CD4-positive, alpha-beta T cell (primary cell): Measurements from ENCODE around the gene NAA25. TPM values are rescaled to one million over a fixed set of nuclear protein-coding genes. Genes with fewer than 3 reads are reported as not detected.
"Not testable (repeated sequence)": the region's sequence is repeated elsewhere in the genome, so short reads cannot be mapped to it uniquely, and the experiment has no call there.

Experiments
- ATAC-seq: fragments of 200-7000 bp; cut with Tn5 transposase; one replicate; pipeline ENCODE4 v1.10.0; 2022; ENCODE audit warnings: mild to moderate bottlenecking; ENCODE audit not compliant: poor library complexity
- CTCF ChIA-PET: fragments of 350-600 bp; sonication (Branson Sonifier 250); formaldehyde crosslinking; loops from one replicate; lab custom pipeline; 2021; ENCODE audit warnings: antibody characterized with exemption, inconsistent platforms; lab: Charles Lee
- POLR2A ChIA-PET: fragments of 350-600 bp; sonication (Branson Sonifier 250); formaldehyde crosslinking; loops from one replicate; lab custom pipeline; 2021; ENCODE audit warnings: antibody characterized with exemption, inconsistent platforms; lab: Charles Lee
- DNase-seq, 14 experiments: peaks; one replicate each; pipeline ENCODE4 v3.0.0-alpha.2; 2013 to 2020; ENCODE audit warnings: mixed read lengths in 2 of 14
- H3K27ac ChIP-seq, 2 donors: one replicate each; pipeline versions ENCODE4 v1.5.1 to v1.7.0; 2013; ENCODE audit warnings: low read length in 2 of 2, low read depth in 1 of 2, mild to moderate bottlenecking in 1 of 2
- H3K27me3 ChIP-seq, 2 experiments: 1 replicate in 1 of 2; 2 replicates in 1 of 2; pipeline versions ENCODE4 v1.6.1 to v1.7.0; 2013; ENCODE audit warnings: low read length in 2 of 2, control low read depth in 1 of 2, mild to moderate bottlenecking in 1 of 2, moderate library complexity in 1 of 2; ENCODE audit not compliant: insufficient read depth in 2 of 2, control insufficient read depth in 1 of 2
- H3K36me3 ChIP-seq: one replicate; pipeline ENCODE4 v1.6.1; 2013; ENCODE audit warnings: low read length, control low read depth; ENCODE audit not compliant: insufficient read depth
- H3K4me1 ChIP-seq: one replicate; pipeline ENCODE4 v1.6.1; 2013; ENCODE audit warnings: low read length, control low read depth; ENCODE audit not compliant: insufficient read depth
- H3K4me3 ChIP-seq: one replicate; pipeline ENCODE4 v1.5.1; 2013; ENCODE audit warnings: mild to moderate bottlenecking, low read length, moderate library complexity
- H3K9me3 ChIP-seq, 2 experiments: 1 replicate in 1 of 2; 2 replicates in 1 of 2; pipeline versions ENCODE4 v1.6.1 to v1.7.0; 2013; ENCODE audit warnings: low read length in 2 of 2, mild to moderate bottlenecking in 2 of 2, control low read depth in 1 of 2, moderate library complexity in 1 of 2; ENCODE audit not compliant: control insufficient read depth in 1 of 2, insufficient read depth in 1 of 2
- H3K27ac Mint-ChIP-seq: one replicate; pipeline ENCODE4 v1.8.0; 2020; ENCODE audit warnings: mixed read lengths
- H3K27me3 Mint-ChIP-seq: one replicate; pipeline ENCODE4 v1.8.0; 2021; ENCODE audit warnings: mixed read lengths
- H3K36me3 Mint-ChIP-seq: one replicate; pipeline ENCODE4 v1.8.0; 2021; ENCODE audit warnings: low read depth, mixed read lengths
- H3K4me1 Mint-ChIP-seq: one replicate; pipeline ENCODE4 v1.8.0; 2021; ENCODE audit warnings: low read depth, mixed read lengths
- H3K4me3 Mint-ChIP-seq: one replicate; pipeline ENCODE4 v1.8.0; 2020; ENCODE audit warnings: mild to moderate bottlenecking, mixed read lengths
- H3K9me3 Mint-ChIP-seq: one replicate; pipeline ENCODE4 v1.8.0; 2020; ENCODE audit warnings: mixed read lengths
- CTCF ChIP-seq: fragments of 200-600 bp; IDR thresholded peaks from one replicate; pipeline ENCODE4 v1.8.0; 2022; ENCODE audit warnings: antibody characterized with exemption, mild to moderate bottlenecking
- intact Hi-C, 2 experiments: fragments of 100-400 bp; cut with DNase I in 1 of 2; cut with micrococcal nuclease in 1 of 2; formaldehyde crosslinking; loops; one replicate each; pipeline versions ENCODE4 v1.15.1 to v1.9.0; 2023 to 2025; cut with DNase I, micrococcal nuclease
- total RNA-seq, 174 experiments: library from RNA in 2 of 174; stranded (reverse) in 2 of 174; gene quantifications; one replicate each; pipeline ENCODE4 v1.2.3 and lab custom pipeline; 2021 to 2026

The NAA25 gene
- total RNA-seq, 2 experiments from 2014 or later, result 31.1 to 34.6 TPM

- ChIA-PET POLR2A (interaction anchor here (0.9 to 14.5 kb wide), 2 partner anchors 16 to 29 kb away, joined by 3 to 351 read pairs; partner anchors contain the start of genes ERP29 and TMEM116), CTCF (interaction anchor here (0.9 to 4.7 kb wide), 2 partner anchors 15 to 53 kb away, joined by 3 to 21 read pairs; partner anchors contain the start of genes ERP29 and TMEM116)
- intact Hi-C loops, result no loop called here
- Mint-ChIP-seq H3K4me1 (peaks cover 90% of the 10 kb centered on the region), H3K4me3 (peak overlapping the region; percentile 17), H3K36me3 (peaks cover 13% of the 10 kb centered on the region), H3K9me3 (no peaks in the 10 kb centered on the region), H3K27me3 (no peaks in the 10 kb centered on the region), H3K27ac (peak overlapping the region; percentile 65)
- Histone ChIP-seq H3K9me3 (no peaks in the 10 kb centered on the region), H3K4me1 (peaks cover 59% of the 10 kb centered on the region), H3K27me3 (no peaks in the 10 kb centered on the region), H3K4me3 (no peak overlapping the region), H3K27ac (peak overlapping the region in 1 of 2 donors; percentile 38), H3K36me3 (no peaks in the 10 kb centered on the region)
- no peak for ATAC-seq
- DNase-seq, result no peak
- TF ChIP-seq CTCF, result no peak
These were observed 110.6 kb downstream of the NAA25 start for GRCh38 chr12:111998015-111998414.

GRCh38 chr12:111997300-111997699, 111.3 kb downstream of the NAA25 start:
- H3K36me3 ChIP-seq, result no peaks in the 10 kb centered on the region
- H3K4me1 ChIP-seq, result peaks cover 66% of the 10 kb centered on the region
- Mint-ChIP-seq H3K27me3 (no peaks in the 10 kb centered on the region), H3K27ac (peak overlapping the region; percentile 65), H3K36me3 (peaks cover 13% of the 10 kb centered on the region), H3K4me3 (peak overlapping the region; percentile 50), H3K9me3 (no peaks in the 10 kb centered on the region), H3K4me1 (peaks cover 90% of the 10 kb centered on the region)
- ChIA-PET CTCF (interaction anchor here (0.9 to 4.7 kb wide), 2 partner anchors 16 to 52 kb away, joined by 3 to 21 read pairs; partner anchors contain the start of genes ERP29 and TMEM116), POLR2A (interaction anchor here (0.9 to 14.5 kb wide), 4 partner anchors 10 to 112 kb away, joined by 3 to 351 read pairs (median 3); partner anchors contain the start of genes ERP29 and TMEM116)
- intact Hi-C loops, result loop anchor here in 1 of 2 experiments (2.0 kb wide), 1 partner anchor 14 kb away; no protein-coding TSS in a partner anchor
- H3K27ac ChIP-seq, result peak overlapping the region in 1 of 2 donors; percentile 38
- no peak overlapping the region for H3K4me3 ChIP-seq
- no peaks in the 10 kb centered on the region for H3K27me3 ChIP-seq
- H3K9me3 ChIP-seq, result no peaks in the 10 kb centered on the region
- DNase-seq, result peak in 1 of 14 experiments; percentile 38
- TF ChIP-seq CTCF, result no peak
- no peak for ATAC-seq

- ATAC-seq, result no peak
- no peak for TF ChIP-seq CTCF
- Mint-ChIP-seq H3K4me1 (peaks cover 87% of the 10 kb centered on the region), H3K4me3 (no peak overlapping the region), H3K27me3 (no peaks in the 10 kb centered on the region), H3K27ac (peak overlapping the region; percentile 65), H3K9me3 (no peaks in the 10 kb centered on the region), H3K36me3 (peaks cover 16% of the 10 kb centered on the region)
- H3K27me3 ChIP-seq, result no peaks in the 10 kb centered on the region
- no peaks in the 10 kb centered on the region for H3K9me3 ChIP-seq
- intact Hi-C loops, result loop anchor here in 1 of 2 experiments (2.0 kb wide), 1 partner anchor 15 kb away; no protein-coding TSS in a partner anchor
- POLR2A ChIA-PET, result interaction anchor here (0.6 to 14.5 kb wide), 4 partner anchors 14 to 62 kb away, joined by 3 to 351 read pairs (median 10); partner anchors contain the start of genes ERP29 and TMEM116
- peaks cover 70% of the 10 kb centered on the region for H3K4me1 ChIP-seq
- no peaks in the 10 kb centered on the region for H3K36me3 ChIP-seq
- H3K4me3 ChIP-seq, result no peak overlapping the region
- CTCF ChIA-PET, result interaction anchor here (4.7 kb wide), 1 partner anchor 17 kb away, joined by 21 read pairs; the partner anchor contains the start of genes ERP29 and TMEM116
- no peak overlapping the region for H3K27ac ChIP-seq
- DNase-seq, result no peak
These were observed 112.7 kb downstream of the NAA25 start for GRCh38 chr12:111995782-111996480.

DNA sequence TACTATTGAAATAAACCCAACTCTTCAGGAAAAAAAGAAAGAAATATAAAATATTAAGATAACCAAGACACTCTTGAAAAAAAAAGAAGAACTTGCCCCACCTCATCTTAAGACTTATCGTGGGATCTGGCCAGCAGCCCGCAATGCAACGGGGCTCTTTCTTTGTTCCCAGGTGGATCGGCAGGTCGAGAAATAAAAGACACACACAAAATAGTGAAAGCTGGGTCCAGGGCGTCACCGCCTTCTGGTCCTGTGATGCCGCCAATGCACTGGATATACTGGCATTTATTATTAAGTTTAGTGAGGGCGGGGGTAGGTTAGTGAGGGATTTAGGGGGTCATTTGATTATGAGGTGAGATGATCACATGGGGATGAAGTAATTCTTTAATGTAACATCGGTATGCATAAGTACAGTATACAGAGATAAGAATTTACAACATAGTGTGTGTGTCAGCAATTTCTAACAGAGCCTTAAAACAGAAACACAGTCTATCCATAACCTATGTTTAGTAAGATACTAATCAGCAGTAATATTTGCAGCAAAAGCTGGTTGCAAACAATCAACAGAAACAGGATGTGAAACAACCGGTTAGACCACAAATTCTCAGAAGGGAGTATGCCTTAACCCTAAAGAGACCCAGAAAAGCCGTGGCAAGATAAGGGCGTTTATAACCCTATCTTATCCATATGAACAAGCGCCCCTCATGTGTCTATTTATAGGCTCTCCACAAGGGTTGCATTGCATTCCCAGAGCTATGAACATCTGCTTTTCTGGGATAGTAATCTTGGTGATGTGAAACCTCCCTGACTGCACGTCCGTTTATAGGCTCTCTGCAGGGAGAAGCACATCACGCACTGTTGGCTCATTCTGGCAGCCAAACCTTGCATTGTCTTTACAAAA, 114.1 kb downstream of the NAA25 start:
- Mint-ChIP-seq H3K27ac (peak overlapping the region; percentile 86), H3K4me1 (peaks cover 81% of the 10 kb centered on the region), H3K4me3 (peak overlapping the region; percentile 81), H3K36me3 (peaks cover 19% of the 10 kb centered on the region)
- not testable (repeated sequence) for H3K9me3 ChIP-seq, H3K27me3 Mint-ChIP-seq, H3K9me3 Mint-ChIP-seq, H3K36me3 ChIP-seq, H3K27me3 ChIP-seq, ATAC-seq
- POLR2A ChIA-PET, result interaction anchor here (0.7 to 14.5 kb wide), 17 partner anchors 8 to 153 kb away, joined by 3 to 351 read pairs (median 5); partner anchors contain the start of genes ERP29, MAPKAPK5, NAA25 and TMEM116
- DNase-seq, result peak in 3 of 14 experiments; percentile 62 to 81 (median 63)
- Histone ChIP-seq H3K4me3 (peak overlapping the region; percentile 57), H3K4me1 (peaks cover 64% of the 10 kb centered on the region), H3K27ac (peak overlapping the region; percentile 31 to 44)
- CTCF ChIA-PET, result interaction anchor here (1.0 to 4.7 kb wide), 5 partner anchors 9 to 43 kb away, joined by 3 to 28 read pairs (median 6); partner anchors contain the start of genes ERP29 and TMEM116
- intact Hi-C loops, result loop anchor here (1.0 to 5.0 kb wide), 3 partner anchors 19 to 397 kb away; partner anchors contain the start of genes ATXN2 (in 1 of the 2), ERP29 (in 1 of the 2) and TMEM116 (in 1 of the 2)
